WTC11 (cell line): ENCODE data around the gene TTLL11. TPM values are rescaled to one million over a fixed set of nuclear protein-coding genes. Genes with fewer than 3 reads are reported as not detected.

Experiments
- ATAC-seq: fragments of 200-7000 bp; cut with Tn5 transposase; 2 replicates; pipeline ENCODE4 v1.10.0; 2021; ENCODE audit warnings: mild to moderate bottlenecking, moderate library complexity
- CTCF ChIA-PET: fragments of 300-600 bp; sonication (Branson Sonifier 250); formaldehyde crosslinking; loops from one replicate; lab custom pipeline; 2021; ENCODE audit warnings: antibody characterized with exemption; lab: Charles Lee
- POLR2A ChIA-PET: fragments of 350-600 bp; sonication (Branson Sonifier 250); formaldehyde crosslinking; loops from one replicate; lab custom pipeline; 2021; ENCODE audit warnings: antibody characterized with exemption; lab: Charles Lee
- DNase-seq: peaks from one replicate; pipeline ENCODE4 v3.0.0; 2021; ENCODE audit warnings: low spot score
- H3K27ac Mint-ChIP-seq: 2 replicates; pipeline ENCODE4 v1.8.0; 2021; ENCODE audit warnings: mixed read lengths
- H3K27me3 Mint-ChIP-seq: 2 replicates; pipeline ENCODE4 v1.8.0; 2021; ENCODE audit warnings: low read depth, mild to moderate bottlenecking, moderate library complexity, mixed read lengths
- H3K36me3 Mint-ChIP-seq: 2 replicates; pipeline ENCODE4 v1.8.0; 2021; ENCODE audit warnings: mixed read lengths
- H3K4me1 Mint-ChIP-seq: 2 replicates; pipeline ENCODE4 v1.8.0; 2022; ENCODE audit warnings: mixed read lengths
- H3K4me3 Mint-ChIP-seq: 2 replicates; pipeline ENCODE4 v1.8.0; 2021; ENCODE audit warnings: mild to moderate bottlenecking, moderate library complexity, mixed read lengths
- H3K9me3 Mint-ChIP-seq: 2 replicates; pipeline ENCODE4 v1.8.0; 2021; ENCODE audit warnings: mixed read lengths
- ATF1 ChIP-seq: sonication (generic); formaldehyde crosslinking; IDR thresholded peaks from 2 replicates; pipeline ENCODE4 v1.8.1; 2023; ENCODE audit warnings: mild to moderate bottlenecking, moderate library complexity, missing genetic modification reagents
- ATF6 ChIP-seq: sonication (generic); formaldehyde crosslinking; IDR thresholded peaks from 2 replicates; pipeline ENCODE4 v1.8.1; 2023; ENCODE audit warnings: mild to moderate bottlenecking, missing genetic modification reagents
- CDX4 ChIP-seq: fragments of 250-450 bp; sonication (Bioruptor Pico); IDR thresholded peaks from 2 replicates; pipeline ENCODE4 v1.9.0; 2021; ENCODE audit warnings: moderate library complexity, mild to moderate bottlenecking, inconsistent platforms, borderline replicate concordance
- EMX1 ChIP-seq: fragments of 250-450 bp; sonication (Bioruptor Pico); IDR thresholded peaks from 2 replicates; pipeline ENCODE4 v1.8.0; 2021; ENCODE audit warnings: mild to moderate bottlenecking
- ERG ChIP-seq: fragments of 250-450 bp; sonication (Bioruptor Pico); IDR thresholded peaks from 2 replicates; pipeline ENCODE4 v1.8.0; 2021; ENCODE audit warnings: mild to moderate bottlenecking
- FOXK1 ChIP-seq: sonication (generic); formaldehyde crosslinking; IDR thresholded peaks from 2 replicates; pipeline ENCODE4 v1.8.0; 2022; ENCODE audit warnings: mild to moderate bottlenecking, moderate library complexity, missing genetic modification reagents
- IRF1 ChIP-seq: sonication (generic); formaldehyde crosslinking; IDR thresholded peaks from 2 replicates; pipeline ENCODE4 v1.8.0; 2023; ENCODE audit warnings: missing genetic modification reagents
- MLX ChIP-seq: sonication (generic); formaldehyde crosslinking; IDR thresholded peaks from 2 replicates; pipeline ENCODE4 v1.8.1; 2023; ENCODE audit warnings: mild to moderate bottlenecking, missing genetic modification reagents, moderate library complexity
- NFATC4 ChIP-seq: fragments of 250-450 bp; sonication (Bioruptor Pico); IDR thresholded peaks from 2 replicates; pipeline ENCODE4 v1.9.0; 2021; ENCODE audit warnings: mild to moderate bottlenecking
- NFYB ChIP-seq: sonication (generic); formaldehyde crosslinking; conservative IDR thresholded peaks from 2 replicates; pipeline ENCODE4 v1.8.0; 2022; ENCODE audit warnings: low read depth, missing genetic modification reagents
- NR1H2 ChIP-seq: sonication (generic); formaldehyde crosslinking; IDR thresholded peaks from 2 replicates; pipeline ENCODE4 v1.9.0; 2021; ENCODE audit warnings: mild to moderate bottlenecking, moderate library complexity, missing genetic modification reagents
- PRDM15 ChIP-seq: sonication (generic); formaldehyde crosslinking; IDR thresholded peaks from 2 replicates; pipeline ENCODE4 v1.8.0; 2022; ENCODE audit warnings: missing genetic modification reagents
- PRRX2 ChIP-seq: fragments of 250-450 bp; sonication (Bioruptor Pico); IDR thresholded peaks from 2 replicates; pipeline ENCODE4 v1.8.0; 2021; ENCODE audit warnings: mild to moderate bottlenecking
- RORB ChIP-seq: fragments of 250-450 bp; sonication (Bioruptor Pico); IDR thresholded peaks from 2 replicates; pipeline ENCODE4 v1.9.0; 2021; ENCODE audit warnings: mild to moderate bottlenecking
- TCF7 ChIP-seq: sonication (generic); formaldehyde crosslinking; IDR thresholded peaks from 2 replicates; pipeline ENCODE4 v1.8.0; 2022; ENCODE audit warnings: mild to moderate bottlenecking, low read depth, missing genetic modification reagents, moderate library complexity
- TEAD4 ChIP-seq: sonication (generic); formaldehyde crosslinking; IDR thresholded peaks from 2 replicates; pipeline ENCODE4 v1.8.0; 2022; ENCODE audit warnings: mild to moderate bottlenecking, missing genetic modification reagents
- ZBTB21 ChIP-seq: sonication (generic); formaldehyde crosslinking; IDR thresholded peaks from 2 replicates; pipeline ENCODE4 v1.8.1; 2023; ENCODE audit warnings: mild to moderate bottlenecking, missing genetic modification reagents, borderline replicate concordance
- ZBTB43 ChIP-seq: sonication (generic); formaldehyde crosslinking; IDR thresholded peaks from 2 replicates; pipeline ENCODE4 v1.8.1; 2023; ENCODE audit warnings: mild to moderate bottlenecking, missing genetic modification reagents
- ZNF416 ChIP-seq: fragments of 250-450 bp; sonication (Bioruptor Pico); IDR thresholded peaks from 2 replicates; pipeline ENCODE4 v1.9.0; 2021; ENCODE audit warnings: mild to moderate bottlenecking, inconsistent platforms
- ZNF423 ChIP-seq: fragments of 250-450 bp; sonication (Bioruptor Pico); IDR thresholded peaks from 2 replicates; pipeline ENCODE4 v2.1.2; 2022; ENCODE audit warnings: mild to moderate bottlenecking, moderate library complexity
- total RNA-seq: library from RNA; stranded (reverse); gene quantifications from 3 replicates; pipeline ENCODE4 v1.2.3, GENCODE V29; 2021

The TTLL11 gene
- total RNA-seq, 1 experiment from 2014 or later = 1.1 TPM

GRCh38 chr9:121868626-121869025 is 224.5 kb downstream of the TTLL11 start:
- POLR2A ChIA-PET = no interaction called here
- no peaks in the 10 kb centered on the region for H3K9me3 Mint-ChIP-seq

More at GRCh38 chr9:121868626-121869025, 224.5 kb downstream of the TTLL11 start:
- ATAC-seq (no peak), DNase-seq (no peak)
- peaks cover 3% of the 10 kb centered on the region for H3K4me1 Mint-ChIP-seq
- H3K4me3 Mint-ChIP-seq = no peak overlapping the region
- no peaks in the 10 kb centered on the region for H3K27me3 Mint-ChIP-seq
- CTCF ChIA-PET = interaction anchor here (0.8 kb wide), 1 partner anchor 182 kb away, joined by 3 read pairs; no protein-coding TSS in a partner anchor
- no peaks in the 10 kb centered on the region for H3K36me3 Mint-ChIP-seq
- H3K27ac Mint-ChIP-seq = no peak overlapping the region
- TF ChIP-seq ERG (CRISPR knock-in tag) (no peak), ZBTB21 (CRISPR knock-in tag) (no peak), RORB (no peak), NR1H2 (CRISPR knock-in tag) (no peak), TEAD4 (CRISPR knock-in tag) (no peak), NFYB (CRISPR knock-in tag) (no peak), PRRX2 (CRISPR knock-in tag) (no peak), ZNF416 (CRISPR knock-in tag) (no peak), IRF1 (CRISPR knock-in tag) (no peak), NFATC4 (CRISPR knock-in tag) (no peak), ZNF423 (CRISPR knock-in tag) (no peak), FOXK1 (CRISPR knock-in tag) (no peak), EMX1 (no peak), ZBTB43 (CRISPR knock-in tag) (no peak), CDX4 (CRISPR knock-in tag) (no peak), PRDM15 (CRISPR knock-in tag) (no peak), TCF7 (CRISPR knock-in tag) (no peak), ATF1 (CRISPR knock-in tag) (no peak), MLX (no peak), ATF6 (CRISPR knock-in tag) (no peak)
- TF ChIP-seq, all 79 proteins: peak for 0
